ENCODE data around the gene SPIN1.
A peak's percentile ranks its signal among the peaks of the same experiment; 100 is the strongest.

The SPIN1 gene

GRCh38 chr9:88437210-88438146, 49.2 kb downstream of the SPIN1 start:
- no peak for DNase-seq

- no peak for DNase-seq
Observed at GRCh38 chr9:88438811-88439210, 50.6 kb downstream of the SPIN1 start.

- no peak for DNase-seq
Observed at GRCh38 chr9:88441301-88442007, 53.2 kb downstream of the SPIN1 start.

- no peak for DNase-seq
Observed at GRCh38 chr9:88443480-88444113, 55.4 kb downstream of the SPIN1 start.

DNA sequence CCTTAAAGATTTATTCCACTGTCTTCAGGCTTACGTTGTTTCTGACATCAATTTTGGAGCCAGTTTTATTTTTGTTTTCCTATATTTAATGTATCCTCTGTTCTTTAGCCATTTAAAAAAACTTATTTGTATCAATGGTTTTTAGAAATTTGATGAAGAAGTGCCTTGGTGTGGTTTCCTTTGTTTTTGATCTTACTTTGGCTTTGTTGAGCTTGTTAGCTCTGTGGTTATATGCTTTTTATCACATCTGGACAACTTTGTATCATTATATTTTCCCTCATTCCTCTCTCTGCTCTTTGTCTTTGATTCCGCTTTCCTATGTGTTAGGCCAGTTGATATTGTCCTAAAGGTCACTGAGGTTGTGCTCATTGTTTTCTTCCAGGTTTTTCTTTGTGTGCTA, 58.5 kb downstream of the SPIN1 start:
- no peak for DNase-seq

DNA sequence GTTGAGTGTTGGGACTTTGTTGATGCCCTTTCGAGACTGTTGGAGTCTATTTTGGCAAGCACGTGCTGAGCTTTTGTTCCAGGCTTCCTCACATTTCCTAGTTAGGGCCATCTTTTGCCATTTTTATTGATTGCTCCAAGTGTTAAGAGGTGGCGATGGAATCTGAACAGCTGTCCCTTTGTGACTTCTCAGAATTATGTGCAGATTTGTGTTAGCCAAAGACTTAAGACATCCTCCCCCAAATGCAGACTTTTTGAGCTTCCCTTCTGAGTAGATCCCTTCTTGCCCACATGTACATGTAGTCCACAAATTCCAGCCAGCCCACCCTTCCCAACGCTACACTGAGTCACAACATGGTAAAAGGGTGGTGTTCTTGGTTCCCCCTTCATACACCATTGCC, 59.2 kb downstream of the SPIN1 start:
- no peak for DNase-seq

DNA sequence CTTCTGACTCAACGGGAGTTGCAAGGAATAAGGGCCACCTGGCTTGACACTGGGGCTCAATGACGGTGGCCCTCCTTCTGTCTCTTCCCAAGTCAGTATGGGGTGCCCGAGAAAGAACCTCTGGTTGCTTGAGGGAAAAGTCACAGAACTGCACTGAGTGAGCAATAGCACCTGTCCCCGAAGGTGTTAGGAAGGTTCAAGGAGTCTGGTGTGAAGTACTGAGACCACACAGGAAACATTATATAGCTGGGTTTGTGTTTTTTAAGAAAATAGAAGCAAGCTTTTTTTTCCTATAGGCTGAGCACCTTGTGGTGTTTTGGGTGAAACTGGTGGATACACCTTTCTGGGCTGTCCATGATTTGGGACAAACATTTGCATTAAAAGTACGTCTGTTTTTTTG, 62.9 kb downstream of the SPIN1 start:
- no peak for DNase-seq

DNA sequence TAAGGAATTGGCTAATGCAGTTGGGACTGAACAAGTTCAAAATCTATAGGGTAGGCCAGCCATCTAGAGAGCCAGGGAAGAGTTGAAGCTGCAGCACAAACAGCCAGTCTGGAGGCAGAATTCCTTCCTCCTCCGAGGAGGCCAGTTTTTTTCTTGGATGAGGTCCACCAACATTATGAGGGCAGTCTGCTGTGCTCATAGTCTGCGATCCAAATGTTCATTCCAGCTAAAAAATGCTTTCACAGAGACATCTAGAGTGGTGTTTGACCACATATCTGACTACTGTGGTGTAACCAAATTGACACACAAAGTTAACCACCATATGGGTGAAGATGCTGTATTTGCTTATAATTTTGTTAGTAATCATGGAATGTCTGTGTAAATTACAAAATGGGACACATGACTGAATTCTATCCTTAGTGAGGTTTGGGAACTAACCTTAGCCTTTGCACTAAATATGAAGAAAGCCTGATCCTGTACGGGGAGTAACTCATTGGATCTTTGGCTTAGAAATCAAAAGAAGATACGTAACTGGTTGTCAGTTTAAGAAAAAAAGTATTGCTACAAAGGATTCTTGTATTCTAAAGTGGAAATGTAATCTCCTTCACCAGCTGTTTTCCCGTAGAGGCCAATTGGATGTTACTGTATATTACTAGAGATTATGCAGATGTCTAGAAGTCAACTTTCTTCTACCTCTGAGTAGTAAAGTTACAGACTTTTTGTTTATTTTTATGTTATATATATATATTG, 70.6 kb downstream of the SPIN1 start:
- DNase-seq = no peak

DNA sequence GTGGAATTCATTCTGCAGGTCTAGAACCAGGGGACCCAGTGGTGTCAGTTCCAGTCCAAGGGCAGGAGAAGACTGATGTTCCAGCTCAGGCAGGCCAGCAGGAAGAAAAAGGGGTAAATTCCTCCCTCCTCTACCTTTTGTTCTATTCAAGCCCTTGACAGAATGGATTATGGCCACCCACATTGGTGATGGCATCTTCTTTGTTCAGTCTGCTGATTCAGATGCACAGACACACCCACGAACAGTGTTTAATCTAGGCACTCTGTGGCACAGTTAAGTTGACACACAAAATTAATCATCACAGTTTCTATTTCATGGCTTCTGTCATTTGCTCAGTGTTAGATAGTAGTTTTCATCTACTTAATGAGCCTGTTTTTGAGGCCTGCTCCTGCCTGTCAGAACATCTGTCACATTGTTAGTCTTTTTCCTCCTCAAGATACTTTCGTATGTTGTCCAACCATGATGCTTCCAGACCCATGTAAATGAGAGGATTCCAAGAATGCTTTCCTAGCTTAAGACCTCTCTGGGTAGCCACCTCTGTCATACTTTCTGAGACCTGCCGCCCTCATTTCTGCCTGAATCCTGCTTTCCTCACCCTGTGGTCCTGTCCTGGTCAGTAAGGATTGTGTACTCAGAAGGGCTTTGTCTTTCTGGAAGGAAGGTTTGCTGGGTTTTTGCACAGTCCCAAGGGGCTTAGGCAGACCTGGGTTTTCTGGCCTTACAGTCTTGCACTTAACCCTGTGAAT, 72.5 kb downstream of the SPIN1 start:
- peak; percentile 27 for DNase-seq

- DNase-seq = no peak
Observed at GRCh38 chr9:88462191-88462590, 73.9 kb downstream of the SPIN1 start.

GRCh38 chr9:88464851-88465250, 76.6 kb downstream of the SPIN1 start:
- DNase-seq = no peak

DNA sequence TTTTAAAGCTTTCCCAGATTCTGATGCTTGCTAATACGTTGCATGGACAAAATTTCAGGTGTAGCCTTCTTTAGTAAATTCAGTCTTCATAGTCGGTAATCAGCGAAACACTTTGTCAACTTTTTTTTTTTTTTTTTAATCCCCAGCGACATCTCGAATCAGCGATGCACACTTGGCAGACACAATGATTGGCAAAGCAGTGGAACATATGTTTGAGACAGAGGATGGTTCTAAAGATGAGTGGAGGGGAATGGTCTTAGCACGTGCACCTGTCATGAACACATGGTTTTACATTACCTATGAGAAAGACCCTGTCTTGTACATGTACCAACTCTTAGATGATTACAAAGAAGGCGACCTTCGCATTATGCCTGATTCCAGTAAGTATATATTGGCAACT, 80.0 kb downstream of the SPIN1 start:
- DNase-seq = no peak

GRCh38 chr9:88476491-88477271, 88.4 kb downstream of the SPIN1 start:
- DNase-seq = peak; percentile 5

DNA sequence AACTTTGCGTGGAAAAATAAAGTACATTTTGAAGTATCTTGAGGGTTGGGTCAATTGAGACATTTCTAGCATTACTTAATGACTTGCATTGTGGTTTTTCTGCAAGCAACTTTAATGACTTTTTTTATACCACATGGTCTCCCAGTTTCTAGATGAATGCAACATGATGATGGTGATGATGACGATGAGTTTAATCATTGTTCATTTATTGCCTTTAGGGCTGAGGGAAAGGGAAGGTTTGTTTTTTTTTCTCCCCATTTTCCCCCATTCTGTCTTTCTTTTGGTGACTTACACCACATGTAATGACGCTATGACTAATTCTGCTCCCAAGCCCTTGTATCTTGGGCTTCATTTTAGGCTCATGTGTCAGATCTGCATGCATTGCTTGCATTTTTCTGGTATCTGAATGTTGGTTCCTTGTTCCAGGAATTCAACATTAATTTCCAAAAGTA, 89.1 kb downstream of the SPIN1 start:
- no peak for DNase-seq

GRCh38 chr9:88478246-88478645, 90.0 kb downstream of the SPIN1 start:
- no peak for DNase-seq

DNA sequence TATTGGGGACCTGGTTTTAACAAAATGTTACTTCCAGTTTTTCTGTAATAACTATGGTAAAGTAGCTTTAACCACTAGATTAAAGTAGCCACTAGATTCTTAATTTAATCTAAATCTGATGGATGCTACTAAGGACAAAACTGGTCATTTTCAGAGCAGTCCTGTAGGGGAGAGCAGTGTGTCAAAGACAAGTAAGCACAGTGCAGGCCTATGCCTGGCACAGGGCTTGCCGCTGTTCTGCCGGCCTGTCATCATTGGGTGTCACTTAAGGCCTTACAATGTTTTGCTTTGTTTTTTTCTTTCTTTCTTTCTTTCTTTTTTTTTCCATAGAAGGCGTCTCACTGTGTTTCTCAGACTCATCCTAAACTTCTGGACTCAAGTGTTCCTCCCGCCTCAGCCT, 93.7 kb downstream of the SPIN1 start:
- DNase-seq = no peak

DNA sequence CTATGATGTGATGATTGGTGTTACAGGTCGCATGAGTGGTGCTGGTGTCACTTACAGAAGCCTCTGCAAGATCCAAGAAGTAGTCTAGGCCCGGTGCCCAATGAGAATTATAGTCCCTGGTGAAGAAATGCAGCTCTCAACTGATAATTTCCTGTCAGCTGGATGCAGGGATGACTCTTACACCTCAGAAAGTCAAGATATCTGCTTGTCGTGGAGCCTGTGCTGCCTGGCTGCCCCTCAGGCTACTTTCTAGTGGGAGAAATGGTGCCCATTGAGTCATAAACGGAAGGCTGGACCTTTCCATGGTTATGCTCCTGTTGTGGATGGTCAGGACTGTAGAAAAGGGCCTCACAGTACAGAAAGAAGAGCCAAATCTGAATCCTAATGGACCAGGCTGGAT, 99.9 kb downstream of the SPIN1 start:
- no peak for DNase-seq

GRCh38 chr9:88494983-88495721, 106.9 kb downstream of the SPIN1 start:
- no peak for DNase-seq

- no peak for DNase-seq
Observed at GRCh38 chr9:88497224-88497623, 109.0 kb downstream of the SPIN1 start.

DNA sequence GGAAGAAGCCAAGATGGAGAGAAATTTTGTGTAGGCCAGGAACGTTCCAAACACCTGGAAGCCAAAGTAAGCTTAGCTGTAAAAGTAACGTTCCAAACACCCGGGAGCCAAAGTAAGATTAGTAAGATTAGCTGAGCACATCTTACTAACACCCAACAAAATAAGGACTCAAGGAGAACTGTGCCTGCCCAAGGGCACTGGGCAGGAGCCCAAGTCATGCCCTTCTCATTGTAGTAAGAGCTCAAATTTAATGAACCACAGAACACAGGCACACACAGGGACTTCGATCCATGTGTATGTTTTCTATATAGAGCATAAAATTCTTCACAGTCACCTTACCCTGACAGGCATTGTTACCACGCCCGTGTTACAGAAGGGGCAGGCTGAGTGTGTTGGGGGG, 110.6 kb downstream of the SPIN1 start:
- no peak for DNase-seq

DNA sequence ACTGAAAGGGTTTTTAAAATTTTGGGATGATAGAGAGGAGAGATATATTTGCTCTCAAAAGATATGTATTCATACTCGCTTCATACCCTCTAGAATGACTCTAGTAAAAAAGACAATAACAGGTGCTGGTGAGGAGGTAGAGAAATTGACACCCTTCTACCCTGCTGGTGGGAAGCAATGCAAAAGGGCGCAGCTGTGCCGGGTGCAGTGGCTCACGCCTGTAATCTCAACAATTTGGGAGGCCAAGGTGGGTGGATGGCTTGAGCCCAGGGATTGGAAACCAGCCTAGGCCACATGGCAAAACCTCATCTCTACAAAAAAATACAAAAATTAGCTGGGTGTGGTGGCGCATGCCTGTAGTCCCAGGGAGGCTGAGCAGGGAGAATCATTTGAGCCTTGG, 112.8 kb downstream of the SPIN1 start:
- no peak for DNase-seq
